Adrenal gland (tissue), 12 donors: ENCODE data around the gene ZNF358. TPM values are rescaled to one million over a fixed set of nuclear protein-coding genes. Genes with fewer than 3 reads are reported as not detected.

ENCODE experiments used
- DNase-seq, 7 donors: peaks; one replicate each; pipeline ENCODE4 v3.0.0-alpha.2; 2019 to 2020
- H3K27ac ChIP-seq, 5 donors: fragments of 200-600 bp; sonication (generic) in 4 of 5; 1 replicate in 3 of 5; 2 replicates in 2 of 5; pipeline versions ENCODE4 v1.5.1 to v1.8.0; 2016 to 2020; ENCODE audit warnings: mild to moderate bottlenecking in 1 of 5
- H3K27me3 ChIP-seq: fragments of 200-600 bp; 2 replicates; pipeline ENCODE4 v1.8.0; 2021
- H3K36me3 ChIP-seq, 2 donors: fragments of 200-600 bp; replicated peaks in 1 of 2; 1 replicate in 1 of 2; 2 replicates in 1 of 2; pipeline versions ENCODE4 v1.5.1 to v1.8.0; 2018 to 2022
- H3K4me1 ChIP-seq, 2 donors: fragments of 200-600 bp; replicated peaks in 1 of 2; 1 replicate in 1 of 2; 2 replicates in 1 of 2; pipeline versions ENCODE4 v1.5.1 to v1.8.0; 2018 to 2021
- H3K4me3 ChIP-seq, 4 donors: fragments of 200-600 bp; sonication (generic) in 3 of 4; one replicate each; pipeline ENCODE4 v1.5.1; 2016 to 2018
- H3K9me3 ChIP-seq, 3 donors: fragments of 200-600 bp; sonication (generic) in 1 of 3; replicated peaks in 1 of 3; 1 replicate in 2 of 3; 2 replicates in 1 of 3; pipeline versions ENCODE4 v1.5.1 to v1.8.0; 2016 to 2021
- CTCF ChIP-seq, 6 experiments: fragments of 450-650 bp in 4 of 6; fragments of 200-600 bp in 2 of 6; sonication (generic) in 1 of 6; IDR thresholded peaks; 1 replicate in 5 of 6; 2 replicates in 1 of 6; pipeline versions ENCODE4 v1.5.1 to v1.8.0; 2016 to 2021; ENCODE audit warnings: antibody characterized with exemption in 6 of 6, mild to moderate bottlenecking in 2 of 6, moderate library complexity in 1 of 6
- POLR2A ChIP-seq, 2 donors: fragments of 450-650 bp; IDR thresholded peaks; one replicate each; pipeline ENCODE4 v1.6.1; 2017; ENCODE audit warnings: antibody characterized with exemption in 2 of 2, mild to moderate bottlenecking in 2 of 2, moderate library complexity in 1 of 2
- WGBS, 4 donors: extraction: QIAGEN DNeasy Blood & Tissue Kit in 2 of 4; methylation state at CpG; one replicate each; pipeline versions ENCODE4 v1.1.5 to v1.1.7; 2013 to 2017; 5-methylcytosine and 5-hydroxymethylcytosine counted together
- intact Hi-C, 2 donors: fragments of 100-400 bp; cut with DNase I; formaldehyde crosslinking; loops; one replicate each; pipeline versions ENCODE4 v1.14.1 to v1.15.0; 2022 to 2023
- polyA plus RNA-seq, 3 donors: library from polyadenylated mRNA; stranded (reverse); fragments of 200-250 nt in 2 of 3; fragments of 350-450 nt in 1 of 3; fragmentation: Illumina TruSeq in 1 of 3; extraction: RNeasy Lipid Tissue Mini Kit (QIAGEN cat#74804) in 1 of 3; gene quantifications; one replicate each; pipeline ENCODE4 v1.2.3, GENCODE V29; 2013 to 2014
- total RNA-seq, 9 donors: library from RNA; depleted of rRNA in 4 of 9; stranded (reverse); fragments of >200 nt in 4 of 9; fragments of 120-200 nt in 1 of 9; fragmentation: NEBNext Ultra II Directional in 1 of 9; extraction: Animal tissue kit (Norgen Biotek cat#: 25700) in 1 of 9; gene quantifications; one replicate each; pipeline versions ENCODE4 v1.1.0 to v1.2.4, GENCODE V29; 2013 to 2023
- donor health status: healthy with polysubstance abuse.
- donor health status: Bipolar disorder and iron deficiency.
- donor health status: DM: yes; HTN: yes; CAD: no.
- donor health status: DM: no; HTN: no; CAD: no.
- donor health status: DM: no; HTN: no; CAD: no.
- donor health status: DM: yes; HTN: yes; CAD: no.

The ZNF358 gene
- total and polyA plus RNA-seq, 12 donors: 12.8 to 197 (median 101) TPM

- intact Hi-C loops: loop anchor here in 1 of 2 donors (10.0 kb wide), 1 partner anchor 127 kb away; no protein-coding TSS in a partner anchor
- TF ChIP-seq POLR2A (IDR thresholded peaks at IDR 0.05) (no peak), CTCF (IDR thresholded peaks at IDR 0.05) (no peak)
- peaks cover 0 to 30% of the 10 kb centered on the region in 2 donors for H3K36me3 ChIP-seq
- peak overlapping the region in 1 of 4 donors; percentile 79 for H3K4me3 ChIP-seq
- H3K9me3 ChIP-seq: no peaks in the 10 kb centered on the region
- H3K27ac ChIP-seq: peak overlapping the region in 4 of 5 donors; percentile 7 to 85 (median 62)
- 33 to 54% (median 50%) methylated on average over 6 to 10 of the region's 10 CpGs for WGBS, 4 donors
- peak in 1 of 7 donors; percentile 69 for DNase-seq
- no peaks in the 10 kb centered on the region for H3K27me3 ChIP-seq
- H3K4me1 ChIP-seq: peaks cover 28 to 57% of the 10 kb centered on the region in 2 donors
Observed at GRCh38 chr19:7521551-7522071, 5.7 kb downstream of the ZNF358 start.

GRCh38 chr19:7522072-7522922, 6.4 kb downstream of the ZNF358 start, which contains the start of gene MCOLN1:
Gene MCOLN1 (plus strand): TSS chr19:7522624. CDS start chr19:7522751, 127 bp downstream.
- no peaks in the 10 kb centered on the region for H3K27me3 ChIP-seq
- intact Hi-C loops: loop anchor here in 1 of 2 donors (10.0 kb wide), 1 partner anchor 127 kb away; no protein-coding TSS in a partner anchor
- DNase-seq: peak; percentile 99 to 100 (median 100)
- TF ChIP-seq POLR2A (IDR thresholded peaks at IDR 0.05) (peak in 1 of 2 donors; percentile 89), CTCF (IDR thresholded peaks at IDR 0.05) (peak in 1 of 6 experiments; percentile 23)
- peak within 1 kb of the TSS in 4 of 5 donors; percentile 9 to 85 (median 72) for H3K27ac ChIP-seq
- peak within 1 kb of the TSS; percentile 4 to 79 (median 34) for H3K4me3 ChIP-seq
- 1 to 2% (median 1%) methylated on average over 12 to 65 of the region's 65 CpGs for WGBS, 4 donors
- peaks cover 0 to 35% of the 10 kb centered on the region in 2 donors for H3K36me3 ChIP-seq
- peaks cover 21 to 50% of the 10 kb centered on the region in 2 donors for H3K4me1 ChIP-seq
- no peaks in the 10 kb centered on the region for H3K9me3 ChIP-seq

GRCh38 chr19:7522923-7523667, 7.2 kb downstream of the ZNF358 start:
- Histone ChIP-seq H3K27me3 (no peaks in the 10 kb centered on the region), H3K9me3 (no peaks in the 10 kb centered on the region), H3K27ac (peak overlapping the region in 4 of 5 donors; percentile 9 to 85 (median 72)), H3K4me1 (peaks cover 21 to 43% of the 10 kb centered on the region in 2 donors), H3K36me3 (peaks cover 0 to 43% of the 10 kb centered on the region in 2 donors), H3K4me3 (peak overlapping the region; percentile 4 to 79 (median 34))
- intact Hi-C loops: loop anchor here in 1 of 2 donors (10.0 kb wide), 1 partner anchor 128 kb away; no protein-coding TSS in a partner anchor
- peak; percentile 46 to 81 (median 77) for DNase-seq
- no peak for TF ChIP-seq CTCF (IDR thresholded peaks at IDR 0.05)
- TF ChIP-seq POLR2A (IDR thresholded peaks at IDR 0.05): peak in 1 of 2 donors; percentile 40
- 5 to 24% (median 7%) methylated on average over 4 to 23 of the region's 23 CpGs for WGBS, 4 donors
